MM.1S (cell line): ENCODE results near the gene HSBP1L1.

Experiments used
- DNase-seq: peaks from one replicate; pipeline ENCODE4 v3.0.0-alpha.2; 2015
- H2AFZ ChIP-seq: fragments of 300-600 bp; sonication (generic); 2 replicates; pipeline ENCODE4 v1.6.0; 2016; ENCODE audit warnings: antibody characterized with exemption, low read length
- H3F3A ChIP-seq: fragments of 300-600 bp; sonication (generic); 2 replicates; pipeline ENCODE4 v1.6.1; 2016; ENCODE audit warnings: mild to moderate bottlenecking, antibody characterized with exemption, low read length, moderate library complexity, mixed read lengths; ENCODE audit not compliant: insufficient read depth
- H3K27ac ChIP-seq: fragments of 300-600 bp; sonication (generic); 2 replicates; pipeline ENCODE4 v1.5.1; 2016; ENCODE audit warnings: mild to moderate bottlenecking, low read length
- H3K27me3 ChIP-seq: fragments of 300-600 bp; sonication (generic); replicated peaks from 2 replicates; pipeline ENCODE4 v1.6.0; 2016; ENCODE audit warnings: low read length; ENCODE audit not compliant: insufficient read depth
- H3K36me3 ChIP-seq: fragments of 300-600 bp; sonication (generic); replicated peaks from 2 replicates; pipeline ENCODE4 v1.6.1; 2016; ENCODE audit warnings: mild to moderate bottlenecking, low read length, mixed read lengths; ENCODE audit not compliant: insufficient read depth
- H3K4me1 ChIP-seq: fragments of 300-600 bp; sonication (generic); 2 replicates; pipeline ENCODE4 v1.6.1; 2016; ENCODE audit warnings: low read length, mixed read lengths
- H3K4me2 ChIP-seq: fragments of 300-600 bp; sonication (generic); 2 replicates; pipeline ENCODE4 v1.6.0; 2016; ENCODE audit warnings: low read depth, low read length
- H3K4me3 ChIP-seq: fragments of 300-600 bp; sonication (generic); 2 replicates; pipeline ENCODE4 v1.5.1; 2016; ENCODE audit warnings: low read length, mixed read lengths
- H3K79me2 ChIP-seq: fragments of 300-600 bp; sonication (generic); 2 replicates; pipeline ENCODE4 v1.6.1; 2016; ENCODE audit warnings: mixed run types, low read length, mixed read lengths
- H3K9ac ChIP-seq: fragments of 300-600 bp; sonication (generic); 2 replicates; pipeline ENCODE4 v1.6.1; 2016; ENCODE audit warnings: low read length, mixed read lengths
- H3K9me2 ChIP-seq: fragments of 300-600 bp; sonication (generic); replicated peaks from 2 replicates; pipeline ENCODE4 v1.6.1; 2016; ENCODE audit warnings: mild to moderate bottlenecking, low read length, mixed read lengths; ENCODE audit not compliant: insufficient read depth
- H3K9me3 ChIP-seq: fragments of 300-600 bp; sonication (generic); replicated peaks from 2 replicates; pipeline ENCODE4 v1.6.1; 2016; ENCODE audit warnings: mild to moderate bottlenecking, low read length, mixed read lengths; ENCODE audit not compliant: insufficient read depth
- H4K20me1 ChIP-seq: fragments of 300-600 bp; sonication (generic); 2 replicates; pipeline ENCODE4 v1.6.1; 2016; ENCODE audit warnings: mild to moderate bottlenecking, low read length, moderate library complexity, mixed read lengths; ENCODE audit not compliant: insufficient read depth
- CTCF ChIP-seq: fragments of 300-600 bp; sonication (generic); IDR thresholded peaks from 2 replicates; pipeline ENCODE4 v1.5.1; 2016; ENCODE audit warnings: antibody characterized with exemption, low read length, mixed read lengths
- EZH2 ChIP-seq: fragments of 300-600 bp; sonication (generic); optimal IDR thresholded peaks from 2 replicates; pipeline ENCODE3; 2017; ENCODE audit warnings: low read depth, mild to moderate bottlenecking, antibody characterized with exemption, low read length, mixed read lengths
- EZH2phosphoT487 ChIP-seq: fragments of 300-600 bp; sonication (generic); IDR thresholded peaks from 2 replicates; pipeline ENCODE4 v1.6.1; 2018; ENCODE audit warnings: antibody characterized with exemption, low read length

The HSBP1L1 gene

GRCh38 chr18:79937103-79937860 lies 27.2 kb upstream of the HSBP1L1 start:
- Histone ChIP-seq H4K20me1 (no peaks in the 10 kb centered on the region), H3K4me3 (no peak overlapping the region), H3K9ac (no peak overlapping the region), H3K36me3 (no peaks in the 10 kb centered on the region; the same call in 1 of the 2 replicates), H3K27me3 (no peaks in the 10 kb centered on the region), H3K4me1 (no peaks in the 10 kb centered on the region), H3F3A (no peaks in the 10 kb centered on the region), H3K27ac (no peak overlapping the region), H3K79me2 (peaks cover 18% of the 10 kb centered on the region), H3K4me2 (no peak overlapping the region), H2AFZ (no peak overlapping the region), H3K9me2 (no peaks in the 10 kb centered on the region), H3K9me3 (no peaks in the 10 kb centered on the region)
- no peak for TF ChIP-seq CTCF
- no peak for TF ChIP-seq EZH2phosphoT487
- no peak for TF ChIP-seq EZH2
- DNase-seq, result no peak

DNA sequence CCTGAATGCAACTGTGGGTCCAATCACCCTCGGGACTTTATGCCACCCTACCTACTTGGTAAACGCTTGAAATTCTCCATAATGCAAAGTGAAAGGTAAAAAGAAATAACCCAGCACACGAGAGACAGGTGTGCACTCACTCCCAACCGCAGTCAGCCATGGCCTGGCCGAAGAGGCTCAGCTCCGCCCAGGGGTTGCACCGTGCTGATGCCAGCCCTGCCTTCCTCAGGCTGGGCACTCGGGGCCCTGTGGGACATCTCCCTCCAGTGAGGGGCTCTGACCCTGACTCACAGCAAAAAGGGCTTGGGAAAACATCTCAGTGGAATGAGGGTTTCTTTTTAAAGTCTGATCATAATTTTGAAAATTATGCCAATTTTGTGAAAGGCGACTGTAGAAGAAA lies 26.2 kb upstream of the HSBP1L1 start:
- no peak overlapping the region for H3K27ac ChIP-seq
- H3K9ac ChIP-seq, result no peak overlapping the region
- peaks cover 18% of the 10 kb centered on the region for H3K79me2 ChIP-seq
- H3F3A ChIP-seq, result no peaks in the 10 kb centered on the region
- H3K27me3 ChIP-seq, result no peaks in the 10 kb centered on the region
- DNase-seq, result no peak
- H3K4me3 ChIP-seq, result no peak overlapping the region
- H4K20me1 ChIP-seq, result no peaks in the 10 kb centered on the region
- no peaks in the 10 kb centered on the region for H3K9me3 ChIP-seq
- TF ChIP-seq EZH2, result no peak
- no peak for TF ChIP-seq CTCF
- no peak for TF ChIP-seq EZH2phosphoT487
- no peaks in the 10 kb centered on the region; the same call in 1 of the 2 replicates for H3K36me3 ChIP-seq
- no peak overlapping the region for H3K4me2 ChIP-seq
- no peak overlapping the region for H2AFZ ChIP-seq
- no peaks in the 10 kb centered on the region for H3K4me1 ChIP-seq
- H3K9me2 ChIP-seq, result no peaks in the 10 kb centered on the region

DNA sequence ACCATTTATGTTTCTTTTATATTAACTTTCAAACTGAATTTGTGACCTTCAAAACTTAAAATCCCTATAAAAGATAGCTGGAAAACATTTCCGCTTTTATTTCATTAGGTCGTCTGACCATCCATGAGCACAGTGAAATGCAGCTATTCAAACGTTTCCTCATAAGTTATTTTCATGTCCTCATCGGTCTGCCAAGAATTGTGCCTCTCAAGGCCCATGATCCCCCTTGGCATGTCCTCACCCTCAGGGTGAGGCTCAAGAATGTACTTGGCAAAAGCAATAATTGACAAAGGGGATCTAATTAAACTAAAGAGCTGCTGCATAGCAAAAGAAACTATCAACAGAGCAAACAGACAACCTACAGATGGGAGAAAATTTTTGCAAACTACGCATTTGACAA lies 25.3 kb upstream of the HSBP1L1 start:
- no peak overlapping the region for H3K4me3 ChIP-seq
- H3K36me3 ChIP-seq, result no peaks in the 10 kb centered on the region; the same call in 1 of the 2 replicates
- no peaks in the 10 kb centered on the region for H4K20me1 ChIP-seq
- H3K9me3 ChIP-seq, result no peaks in the 10 kb centered on the region
- no peaks in the 10 kb centered on the region for H3K9me2 ChIP-seq
- no peaks in the 10 kb centered on the region for H3K4me1 ChIP-seq
- no peak for DNase-seq
- H3K27ac ChIP-seq, result no peak overlapping the region
- H3K4me2 ChIP-seq, result no peak overlapping the region
- H3K79me2 ChIP-seq, result peaks cover 18% of the 10 kb centered on the region
- H3F3A ChIP-seq, result no peaks in the 10 kb centered on the region
- TF ChIP-seq EZH2phosphoT487, result no peak
- no peak for TF ChIP-seq CTCF
- no peak for TF ChIP-seq EZH2
- no peak overlapping the region for H2AFZ ChIP-seq
- no peak overlapping the region for H3K9ac ChIP-seq
- no peaks in the 10 kb centered on the region for H3K27me3 ChIP-seq
